H1 (cell line): ENCODE measurements around the gene CDK15.

ENCODE experiments used
- CHD2 ChIP-seq: IDR thresholded peaks from 2 replicates; pipeline ENCODE4 v1.6.1; 2012; ENCODE audit warnings: low read length, improper control_type of control experiment
- CTCF ChIP-seq, 3 experiments: IDR thresholded peaks; 1 replicate in 2 of 3; 2 replicates in 1 of 3; pipeline versions ENCODE4 v1.5.1 to v1.6.1; 2011; ENCODE audit warnings: low read length in 3 of 3, mild to moderate bottlenecking in 3 of 3, inconsistent platforms in 2 of 3, low read depth in 1 of 3, moderate library complexity in 1 of 3; ENCODE audit not compliant: insufficient read depth in 1 of 3; ENCODE audit errors: control extremely low read depth in 1 of 3
- EGR1 ChIP-seq: IDR thresholded peaks from 2 replicates; pipeline ENCODE4 v1.6.1; 2011; ENCODE audit warnings: low read depth, low read length, borderline replicate concordance
- EZH2 ChIP-seq: fragments of 200-600 bp; sonication (generic); IDR thresholded peaks from 2 replicates; pipeline ENCODE4 v1.7.1; 2012; ENCODE audit warnings: low read depth, mild to moderate bottlenecking, moderate library complexity, low read length, inconsistent platforms; ENCODE audit not compliant: severe bottlenecking
- GABPA ChIP-seq: IDR thresholded peaks from 2 replicates; pipeline ENCODE4 v1.6.1; 2011; ENCODE audit warnings: mild to moderate bottlenecking, low read length, moderate library complexity, borderline replicate concordance; ENCODE audit not compliant: insufficient read depth
- KDM1A ChIP-seq: fragments of 200-600, 300-600 bp; sonication (generic); IDR thresholded peaks from 2 replicates; pipeline ENCODE4 v1.7.1; 2016; ENCODE audit warnings: mild to moderate bottlenecking, low read length, borderline replicate concordance
- KDM4A ChIP-seq: IDR thresholded peaks from one replicate; pipeline ENCODE4 v1.7.1; 2012; ENCODE audit warnings: low read depth, mild to moderate bottlenecking, moderate library complexity, low read length, inconsistent platforms; ENCODE audit not compliant: severe bottlenecking
- POLR2A ChIP-seq, 2 experiments: IDR thresholded peaks; 1 replicate in 1 of 2; 2 replicates in 1 of 2; pipeline ENCODE4 v1.6.1; 2011; ENCODE audit warnings: low read depth in 2 of 2, low read length in 2 of 2, mild to moderate bottlenecking in 2 of 2; ENCODE audit errors: control extremely low read depth in 1 of 2
- SP1 ChIP-seq: IDR thresholded peaks from 2 replicates; pipeline ENCODE4 v1.6.1; 2011; ENCODE audit warnings: low read depth, low read length
- SP2 ChIP-seq: IDR thresholded peaks from 2 replicates; pipeline ENCODE4 v1.6.1; 2012; ENCODE audit warnings: mild to moderate bottlenecking, low read length, inconsistent platforms
- TAF1 ChIP-seq: IDR thresholded peaks from 2 replicates; pipeline ENCODE4 v1.6.1; 2011; ENCODE audit warnings: mild to moderate bottlenecking, low read depth, low read length

GRCh38 chr2:201809633-201810032 lies 3.3 kb downstream of the CDK15 start:
- TF ChIP-seq CTCF (IDR thresholded peaks at IDR 0.05; ENCODE audit: control extremely low read depth in 1 of 3, insufficient read depth in 1 of 3, low read depth in 1 of 3, low read length in 3 of 3) (no peak), TAF1 (no peak), CHD2 (no peak), EZH2 (no peak), POLR2A (IDR thresholded peaks at IDR 0.05; ENCODE audit: control extremely low read depth in 1 of 2, low read depth in 2 of 2, low read length in 2 of 2) (no peak), EGR1 (no peak), KDM1A (no peak), KDM4A (no peak), SP1 (no peak), SP2 (no peak), GABPA (no peak)
